Heart left ventricle (tissue), 16 donors: Measurements from ENCODE around the gene RFX4. TPM values are rescaled to one million over a fixed set of nuclear protein-coding genes. Genes with fewer than 3 reads are reported as not detected.
"Not testable (repeated sequence)": the region's sequence is repeated elsewhere in the genome, so short reads cannot be mapped to it uniquely, and the experiment has no call there.

Experiments
- ATAC-seq, 4 donors: fragments of 200-7000 bp; cut with Tn5 transposase; one replicate each; pipeline ENCODE4 v1.9.1; 2020 to 2022; ENCODE audit warnings: moderate library complexity in 4 of 4, mild to moderate bottlenecking in 3 of 4, moderate number of reproducible peaks in 1 of 4
- DNase-seq, 5 donors: peaks; one replicate each; pipeline ENCODE4 v3.0.0-alpha.2; 2020
- H3K27ac ChIP-seq, 12 donors: fragments of 200-600 bp; sonication (generic) in 4 of 12; one replicate each; pipeline versions ENCODE4 v1.5.0 to v1.8.0; 2016 to 2022; ENCODE audit warnings: mild to moderate bottlenecking in 2 of 12
- H3K27me3 ChIP-seq, 9 donors: fragments of 200-600 bp; sonication (generic) in 2 of 9; one replicate each; pipeline versions ENCODE4 v1.5.1 to v1.8.0; 2016 to 2022; ENCODE audit warnings: mild to moderate bottlenecking in 3 of 9
- H3K36me3 ChIP-seq, 9 donors: fragments of 200-600 bp; sonication (generic) in 2 of 9; one replicate each; pipeline versions ENCODE4 v1.5.0 to v1.8.0; 2018 to 2022; ENCODE audit warnings: mild to moderate bottlenecking in 2 of 9
- H3K4me1 ChIP-seq, 12 donors: fragments of 200-600 bp; sonication (generic) in 4 of 12; one replicate each; pipeline versions ENCODE4 v1.5.0 to v1.8.0; 2016 to 2022; ENCODE audit warnings: mild to moderate bottlenecking in 3 of 12
- H3K4me3 ChIP-seq, 12 donors: fragments of 200-600 bp; sonication (generic) in 4 of 12; one replicate each; pipeline versions ENCODE4 v1.5.0 to v1.8.0; 2017 to 2022; ENCODE audit warnings: mild to moderate bottlenecking in 9 of 12, moderate library complexity in 4 of 12
- H3K9me3 ChIP-seq, 12 donors: fragments of 200-600 bp; sonication (generic) in 4 of 12; one replicate each; pipeline versions ENCODE4 v1.5.0 to v1.8.0; 2016 to 2022; ENCODE audit warnings: mild to moderate bottlenecking in 1 of 12
- CTCF ChIP-seq, 12 donors: fragments of 200-600 bp; sonication (generic) in 4 of 12; IDR thresholded peaks; one replicate each; pipeline versions ENCODE4 v1.5.0 to v1.8.0; 2018 to 2022; ENCODE audit warnings: antibody characterized with exemption in 12 of 12, mild to moderate bottlenecking in 5 of 12
- POLR2A ChIP-seq, 2 donors: fragments of 450-650 bp; IDR thresholded peaks; one replicate each; pipeline ENCODE4 v1.6.1; 2017; ENCODE audit warnings: antibody characterized with exemption in 2 of 2, mild to moderate bottlenecking in 2 of 2, moderate library complexity in 2 of 2
- WGBS, 4 donors: extraction: QIAGEN DNeasy Blood & Tissue Kit in 2 of 4; methylation state at CpG; one replicate each; pipeline versions ENCODE4 v1.1.5 to v1.1.7; 2013 to 2018; 5-methylcytosine and 5-hydroxymethylcytosine counted together
- intact Hi-C, 10 donors: fragments of 100-400 bp; cut with DNase I; formaldehyde crosslinking; loops; one replicate each; pipeline versions ENCODE4 v1.11.1 to v1.14.2; 2022
- polyA plus RNA-seq, 2 donors: library from polyadenylated mRNA; stranded (reverse); fragments of 200-250 nt; gene quantifications; one replicate each; pipeline ENCODE4 v1.2.3, GENCODE V29; 2013
- total RNA-seq, 9 donors: library from RNA; depleted of rRNA in 2 of 9; stranded (reverse); fragments of >200 nt in 2 of 9; fragmentation: NEBNext Ultra II Directional in 3 of 9; extraction: Animal tissue kit (Norgen Biotek cat#: 25700) in 3 of 9; gene quantifications; one replicate each; pipeline versions ENCODE4 v1.1.0 to v1.2.4, GENCODE V29; 2016 to 2023
- donor health status: ischemic (EF 13 %, LVEDD 7.1; RV severe dilation, severe dysfunction).
- donor health status: healthy with polysubstance abuse.
- donor health status: DM: no; HTN: yes; CAD: no.
- donor health status: DM: no; HTN: no; CAD: no.
- donor health status: ischemic (EF 25% LVEDD 6.9; RV normal size, moderate dysfunction).
- donor health status: ischemic (EF 25% LVEDD 5.7; RV mildly dilated, moderate dysfunction).
- donor health status: healthy.
- donor health status: DM: yes; HTN: yes; CAD: no.
- donor health status: ischemic (EF 35%, LVEDD 5.7; RV mildly dilated, moderate dysfunction).
- donor health status: nonischemic (EF 11% LVEDD 7.7; RV severe dilation, severe dysfunction).
- donor health status: DM: yes; HTN: yes; CAD: no.
- donor health status: PGD.
- donor health status: ischemic (EF 29% LVEDD 5.4; RV normal size, mild dysfunction).
- donor health status: nonischemic (EF 23%, LVEDD 6.1; RV moderate dilation, normal function).

Gene RFX4
- total and polyA plus RNA-seq, 11 donors = 0.09 TPM; not detected in 9

DNA sequence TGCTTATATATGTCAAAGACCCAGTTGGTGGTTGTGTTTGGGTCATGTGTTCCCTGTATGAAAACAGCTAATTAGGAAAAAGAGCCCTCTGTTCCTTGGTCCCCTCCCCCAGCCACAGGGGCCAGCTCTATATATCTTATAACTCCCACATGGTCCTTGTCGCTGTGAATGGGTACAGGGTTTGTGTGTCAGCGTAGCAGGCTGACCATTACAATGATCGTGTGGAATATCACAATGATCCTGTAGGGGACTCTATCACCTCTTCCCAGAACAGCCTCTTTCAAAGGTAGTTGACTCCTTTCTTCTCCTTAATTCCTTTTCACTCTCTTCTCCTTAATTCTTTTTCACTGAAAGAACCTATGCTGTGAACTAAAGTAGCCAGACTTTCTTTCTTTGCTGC lies 140.0 kb downstream of the RFX4 start:
- no peaks in the 10 kb centered on the region for H3K27me3 ChIP-seq
- WGBS, 4 donors = 46 to 61% (median 53%) methylated on average over 3 of the region's 3 CpGs
- TF ChIP-seq POLR2A (IDR thresholded peaks at IDR 0.05) (no peak), CTCF (IDR thresholded peaks at IDR 0.05) (peak in 1 of 12 donors; percentile 23)
- intact Hi-C loops = no loop called here
- peaks cover 0 to 4% (median 0%) of the 10 kb centered on the region in 12 donors for H3K9me3 ChIP-seq
- DNase-seq = no peak
- no peaks in the 10 kb centered on the region for H3K36me3 ChIP-seq
- H3K4me3 ChIP-seq = no peak overlapping the region
- ATAC-seq = no peak
- H3K27ac ChIP-seq = no peak overlapping the region
- peaks cover 0 to 5% (median 0%) of the 10 kb centered on the region in 12 donors for H3K4me1 ChIP-seq

- no peak for DNase-seq
- H3K27ac ChIP-seq = no peak overlapping the region
- H3K36me3 ChIP-seq = no peaks in the 10 kb centered on the region
- no peaks in the 10 kb centered on the region for H3K27me3 ChIP-seq
- WGBS, 4 donors = 82 to 89% (median 87%) methylated on average over 3 of the region's 3 CpGs
- no peak for ATAC-seq
- intact Hi-C loops = no loop called here
- H3K9me3 ChIP-seq = peaks cover 0 to 4% (median 0%) of the 10 kb centered on the region in 12 donors
- H3K4me3 ChIP-seq = no peak overlapping the region
- peaks cover 0 to 5% (median 0%) of the 10 kb centered on the region in 12 donors for H3K4me1 ChIP-seq
- TF ChIP-seq CTCF (IDR thresholded peaks at IDR 0.05) (no peak), POLR2A (IDR thresholded peaks at IDR 0.05) (no peak)
Measured at GRCh38 chr12:106723416-106723815, 140.6 kb downstream of the RFX4 start.

GRCh38 chr12:106724116-106724515 lies 141.3 kb downstream of the RFX4 start:
- no peak for TF ChIP-seq CTCF (IDR thresholded peaks at IDR 0.05)
- TF ChIP-seq POLR2A (IDR thresholded peaks at IDR 0.05) = no peak

GRCh38 chr12:106724934-106725333 lies 142.1 kb downstream of the RFX4 start:
- Histone ChIP-seq H3K36me3 (no peaks in the 10 kb centered on the region), H3K4me3 (no peak overlapping the region), H3K9me3 (peaks cover 0 to 4% (median 0%) of the 10 kb centered on the region in 12 donors), H3K27ac (no peak overlapping the region), H3K27me3 (no peaks in the 10 kb centered on the region), H3K4me1 (peaks cover 0 to 5% (median 0%) of the 10 kb centered on the region in 12 donors)
- WGBS, 4 donors = 86 to 94% (median 94%) methylated on average over 6 of the region's 6 CpGs
- TF ChIP-seq CTCF (IDR thresholded peaks at IDR 0.05) = no peak
- no peak for TF ChIP-seq POLR2A (IDR thresholded peaks at IDR 0.05)
- no peak for ATAC-seq
- intact Hi-C loops = no loop called here
- DNase-seq = no peak

More at GRCh38 chr12:106724116-106724515, 141.3 kb downstream of the RFX4 start:
- no peak for ATAC-seq
- Histone ChIP-seq H3K27me3 (no peaks in the 10 kb centered on the region), H3K4me1 (peaks cover 0 to 5% (median 0%) of the 10 kb centered on the region in 12 donors), H3K27ac (no peak overlapping the region), H3K9me3 (peaks cover 0 to 4% (median 0%) of the 10 kb centered on the region in 12 donors), H3K36me3 (no peaks in the 10 kb centered on the region), H3K4me3 (no peak overlapping the region)
- 87 to 98% (median 94%) methylated on average over 1 of the region's 1 CpG for WGBS, 4 donors
- DNase-seq = no peak
- intact Hi-C loops = no loop called here

GRCh38 chr12:106726603-106727202 lies 143.9 kb downstream of the RFX4 start:
- H3K27ac ChIP-seq, H3K4me1 ChIP-seq, H3K4me3 ChIP-seq, ATAC-seq, intact Hi-C loops, H3K9me3 ChIP-seq, H3K36me3 ChIP-seq, H3K27me3 ChIP-seq, DNase-seq: not testable (repeated sequence)
- WGBS, 4 donors = 84 to 91% (median 87%) methylated on average over 5 of the region's 5 CpGs
